ENCODE data around the gene TTLL6. TPM values are rescaled to one million over a fixed set of nuclear protein-coding genes. Genes with fewer than 3 reads are reported as not detected.

Gene TTLL6
- total and polyA plus RNA-seq, 9 of the 15 experiments (the other 6 are each of a cell fraction or from before 2014, with no cell fraction given): 0.05 TPM; not detected in 8

- peaks cover 4% of the 10 kb centered on the region; the same call in 1 of the 2 replicates for H4K20me1 ChIP-seq (replicated peaks; ENCODE audit: control insufficient read depth, insufficient read depth, low read length)
- TF ChIP-seq MEF2A (IDR thresholded peaks at IDR 0.05; ENCODE audit: control insufficient read depth, low read depth, low read length): no peak
- TF ChIP-seq, protein P1, sequence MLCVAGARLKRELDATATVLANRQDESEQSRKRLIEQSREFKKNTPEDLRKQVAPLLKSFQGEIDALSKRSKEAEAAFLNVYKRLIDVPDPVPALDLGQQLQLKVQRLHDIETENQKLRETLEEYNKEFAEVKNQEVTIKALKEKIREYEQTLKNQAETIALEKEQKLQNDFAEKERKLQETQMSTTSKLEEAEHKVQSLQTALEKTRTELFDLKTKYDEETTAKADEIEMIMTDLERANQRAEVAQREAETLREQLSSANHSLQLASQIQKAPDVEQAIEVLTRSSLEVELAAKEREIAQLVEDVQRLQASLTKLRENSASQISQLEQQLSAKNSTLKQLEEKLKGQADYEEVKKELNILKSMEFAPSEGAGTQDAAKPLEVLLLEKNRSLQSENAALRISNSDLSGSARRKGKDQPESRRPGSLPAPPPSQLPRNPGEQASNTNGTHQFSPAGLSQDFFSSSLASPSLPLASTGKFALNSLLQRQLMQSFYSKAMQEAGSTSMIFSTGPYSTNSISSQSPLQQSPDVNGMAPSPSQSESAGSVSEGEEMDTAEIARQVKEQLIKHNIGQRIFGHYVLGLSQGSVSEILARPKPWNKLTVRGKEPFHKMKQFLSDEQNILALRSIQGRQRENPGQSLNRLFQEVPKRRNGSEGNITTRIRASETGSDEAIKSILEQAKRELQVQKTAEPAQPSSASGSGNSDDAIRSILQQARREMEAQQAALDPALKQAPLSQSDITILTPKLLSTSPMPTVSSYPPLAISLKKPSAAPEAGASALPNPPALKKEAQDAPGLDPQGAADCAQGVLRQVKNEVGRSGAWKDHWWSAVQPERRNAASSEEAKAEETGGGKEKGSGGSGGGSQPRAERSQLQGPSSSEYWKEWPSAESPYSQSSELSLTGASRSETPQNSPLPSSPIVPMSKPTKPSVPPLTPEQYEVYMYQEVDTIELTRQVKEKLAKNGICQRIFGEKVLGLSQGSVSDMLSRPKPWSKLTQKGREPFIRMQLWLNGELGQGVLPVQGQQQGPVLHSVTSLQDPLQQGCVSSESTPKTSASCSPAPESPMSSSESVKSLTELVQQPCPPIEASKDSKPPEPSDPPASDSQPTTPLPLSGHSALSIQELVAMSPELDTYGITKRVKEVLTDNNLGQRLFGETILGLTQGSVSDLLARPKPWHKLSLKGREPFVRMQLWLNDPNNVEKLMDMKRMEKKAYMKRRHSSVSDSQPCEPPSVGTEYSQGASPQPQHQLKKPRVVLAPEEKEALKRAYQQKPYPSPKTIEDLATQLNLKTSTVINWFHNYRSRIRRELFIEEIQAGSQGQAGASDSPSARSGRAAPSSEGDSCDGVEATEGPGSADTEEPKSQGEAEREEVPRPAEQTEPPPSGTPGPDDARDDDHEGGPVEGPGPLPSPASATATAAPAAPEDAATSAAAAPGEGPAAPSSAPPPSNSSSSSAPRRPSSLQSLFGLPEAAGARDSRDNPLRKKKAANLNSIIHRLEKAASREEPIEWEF (CRISPR knock-in tag; IDR thresholded peaks at IDR 0.05): no peak
- no peak for TF ChIP-seq L3MBTL2 (IDR thresholded peaks at IDR 0.05)
- no peak for TF ChIP-seq FOS (IDR thresholded peaks at IDR 0.05; ENCODE audit: extremely low read depth, insufficient read length)
- TF ChIP-seq ZSCAN29 (IDR thresholded peaks at IDR 0.05): peak; percentile 79; the same call in 1 of the 2 replicates
- TF ChIP-seq ETS2 (tag; IDR thresholded peaks at IDR 0.05; ENCODE audit: borderline replicate concordance, poor library complexity, severe bottlenecking): no peak
- no peak for TF ChIP-seq FOXJ2 (tag; IDR thresholded peaks at IDR 0.05)
- no peak for TF ChIP-seq PHF21A (IDR thresholded peaks at IDR 0.05; ENCODE audit: borderline replicate concordance, low read depth)
- no peak for TF ChIP-seq ZNF282 (CRISPR knock-in tag; IDR thresholded peaks at IDR 0.05)
- TF ChIP-seq RHOXF2B (CRISPR knock-in tag; conservative IDR thresholded peaks at IDR 0.05): no peak
- TF ChIP-seq HOMEZ (CRISPR knock-in tag; IDR thresholded peaks at IDR 0.05): no peak
- TF ChIP-seq SETDB1 (IDR thresholded peaks at IDR 0.05; ENCODE audit: low read length): no peak
- peak; percentile 52; the same call in 1 of the 2 replicates for TF ChIP-seq ETV1 (tag; conservative IDR thresholded peaks at IDR 0.05; ENCODE audit: low read depth)
Observed at GRCh38 chr17:48738803-48739526, 78.1 kb downstream of the TTLL6 start.

More at GRCh38 chr17:48738803-48739526, 78.1 kb downstream of the TTLL6 start:
- POLR2A ChIA-PET: interaction anchor here (0.6 to 1.4 kb wide), 2 partner anchors 10 to 12 kb away, joined by 4 read pairs; partner anchors contain the start of gene HOXB13
- WGBS (ENCODE audit: insufficient coverage, low coverage, missing lambda C conversion rate): 16% methylated on average over 37 of the region's 37 CpGs
- Histone ChIP-seq H3K4me1 (replicated peaks in 1 of 2; ENCODE audit: control insufficient read depth in 2 of 2, insufficient read depth in 2 of 2, low read length in 2 of 2) (peaks cover 0 to 5% of the 10 kb centered on the region in 2 experiments; a peak in 3 of 5 replicates), H3K79me2 (ENCODE audit: control insufficient read depth, insufficient read depth, low read length) (no peaks in the 10 kb centered on the region), H2AFZ (ENCODE audit: low read depth, low read length) (no peak overlapping the region), H3K27ac (ENCODE audit: extremely low read depth, low read depth, low read length) (no peak overlapping the region), H3K9ac (ENCODE audit: insufficient read depth in 1 of 2, low read depth in 2 of 2, low read length in 2 of 2) (no peak overlapping the region), H3K4me2 (ENCODE audit: insufficient read depth, low read length) (no peak overlapping the region), H3K9me3 (replicated peaks; ENCODE audit: control insufficient read depth, insufficient read depth, low read depth, low read length) (no peaks in the 10 kb centered on the region), H3K4me3 (no peak overlapping the region), H3K27me3 (ENCODE audit: control insufficient read depth in 2 of 2, insufficient read depth in 2 of 2, low read length in 2 of 2) (peaks cover 40 to 77% of the 10 kb centered on the region in 2 experiments), H3K36me3 (ENCODE audit: control insufficient read depth, insufficient read depth, low read length) (no peaks in the 10 kb centered on the region), H3K9me1 (ENCODE audit: control insufficient read depth, insufficient read depth, low read length) (no peaks in the 10 kb centered on the region)
- in situ Hi-C loops (cut with MboI) (no loop called here), intact Hi-C loops (cut with micrococcal nuclease) (no loop called here)
- no TSS peak for BruUV-seq (replicated peaks)
- FAIRE-seq: no peak
- peak; percentile 28; the same call in 2 of the 3 replicates for ATAC-seq
- CTCF ChIA-PET (ENCODE audit: low intra/inter-chr PET ratio): interaction anchor here (0.5 kb wide), 1 partner anchor 402 kb away, joined by 3 read pairs; no protein-coding TSS in a partner anchor
- DNase-seq (ENCODE audit: extremely low read depth in 1 of 4, low spot score in 3 of 4): no peak
